ENCODE measurements around the gene CRYBB3. TPM values are rescaled to one million over a fixed set of nuclear protein-coding genes. Genes with fewer than 3 reads are reported as not detected.
"Not testable (repeated sequence)": the region's sequence is repeated elsewhere in the genome, so short reads cannot be mapped to it uniquely, and the experiment has no call there.

CRYBB3 gene
- total RNA-seq, 1 experiment from 2014 or later, result 0.48 TPM

DNA sequence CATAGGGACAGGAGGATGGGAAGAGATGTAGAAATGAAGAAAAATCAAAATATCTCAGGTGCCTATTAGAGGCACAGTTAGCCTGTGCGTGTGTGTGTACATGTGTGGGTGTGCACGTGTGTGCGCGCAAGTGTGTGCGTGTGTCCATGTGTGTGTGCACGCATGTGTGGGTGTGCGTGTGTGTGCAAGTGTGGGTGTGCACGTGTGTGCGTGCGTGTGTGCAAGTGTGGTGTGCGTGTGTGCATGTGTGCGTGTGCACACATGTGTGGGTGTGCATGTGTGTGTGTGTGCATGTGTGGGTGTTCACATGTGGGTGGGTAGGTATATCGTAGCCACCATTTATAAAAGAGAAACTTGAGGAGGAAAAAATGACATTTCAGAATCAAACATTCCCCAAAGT is 29.2 kb downstream of the CRYBB3 start:
- ChIA-PET POLR2A (no interaction called here), CTCF (no interaction called here)
- Mint-ChIP-seq H3K9me3 (peaks cover 3% of the 10 kb centered on the region; the same call in 1 of the 2 replicates), H3K4me1 (no peaks in the 10 kb centered on the region), H3K27me3 (ENCODE audit: low read depth) (no peaks in the 10 kb centered on the region), H3K4me3 (no peak overlapping the region), H3K27ac (no peak overlapping the region), H3K36me3 (no peaks in the 10 kb centered on the region)
- ATAC-seq (no peak), DNase-seq (ENCODE audit: low spot score) (no peak)
- no peak for TF ChIP-seq PREB (CRISPR knock-in tag; IDR thresholded peaks at IDR 0.05; ENCODE audit: borderline replicate concordance)
- TF ChIP-seq, protein P1, sequence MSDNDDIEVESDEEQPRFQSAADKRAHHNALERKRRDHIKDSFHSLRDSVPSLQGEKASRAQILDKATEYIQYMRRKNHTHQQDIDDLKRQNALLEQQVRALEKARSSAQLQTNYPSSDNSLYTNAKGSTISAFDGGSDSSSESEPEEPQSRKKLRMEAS (CRISPR knock-in tag; IDR thresholded peaks at IDR 0.05), result no peak
- no peak for TF ChIP-seq ZNF416 (CRISPR knock-in tag; IDR thresholded peaks at IDR 0.05)
- no peak for TF ChIP-seq NFATC4 (CRISPR knock-in tag; IDR thresholded peaks at IDR 0.05)
- TF ChIP-seq CBFB (CRISPR knock-in tag; IDR thresholded peaks at IDR 0.05; ENCODE audit: low read depth), result no peak
- TF ChIP-seq ZNF512 (CRISPR knock-in tag; IDR thresholded peaks at IDR 0.05; ENCODE audit: borderline replicate concordance), result no peak

GRCh38 chr22:25230760-25231159 is 31.1 kb downstream of the CRYBB3 start:
- POLR2A ChIA-PET; H3K4me3 Mint-ChIP-seq; ATAC-seq; H3K27ac Mint-ChIP-seq; H3K27me3 Mint-ChIP-seq (ENCODE audit: low read depth); H3K36me3 Mint-ChIP-seq; DNase-seq (ENCODE audit: low spot score); H3K9me3 Mint-ChIP-seq; H3K4me1 Mint-ChIP-seq: not testable (repeated sequence)
- CTCF ChIA-PET, result interaction anchor here (1.1 to 2.5 kb wide), 2 partner anchors 28 to 542 kb away, joined by 3 to 7 read pairs; no protein-coding TSS in a partner anchor

- TF ChIP-seq CREM (CRISPR knock-in tag; IDR thresholded peaks at IDR 0.05), result no peak
- TF ChIP-seq, protein P2, sequence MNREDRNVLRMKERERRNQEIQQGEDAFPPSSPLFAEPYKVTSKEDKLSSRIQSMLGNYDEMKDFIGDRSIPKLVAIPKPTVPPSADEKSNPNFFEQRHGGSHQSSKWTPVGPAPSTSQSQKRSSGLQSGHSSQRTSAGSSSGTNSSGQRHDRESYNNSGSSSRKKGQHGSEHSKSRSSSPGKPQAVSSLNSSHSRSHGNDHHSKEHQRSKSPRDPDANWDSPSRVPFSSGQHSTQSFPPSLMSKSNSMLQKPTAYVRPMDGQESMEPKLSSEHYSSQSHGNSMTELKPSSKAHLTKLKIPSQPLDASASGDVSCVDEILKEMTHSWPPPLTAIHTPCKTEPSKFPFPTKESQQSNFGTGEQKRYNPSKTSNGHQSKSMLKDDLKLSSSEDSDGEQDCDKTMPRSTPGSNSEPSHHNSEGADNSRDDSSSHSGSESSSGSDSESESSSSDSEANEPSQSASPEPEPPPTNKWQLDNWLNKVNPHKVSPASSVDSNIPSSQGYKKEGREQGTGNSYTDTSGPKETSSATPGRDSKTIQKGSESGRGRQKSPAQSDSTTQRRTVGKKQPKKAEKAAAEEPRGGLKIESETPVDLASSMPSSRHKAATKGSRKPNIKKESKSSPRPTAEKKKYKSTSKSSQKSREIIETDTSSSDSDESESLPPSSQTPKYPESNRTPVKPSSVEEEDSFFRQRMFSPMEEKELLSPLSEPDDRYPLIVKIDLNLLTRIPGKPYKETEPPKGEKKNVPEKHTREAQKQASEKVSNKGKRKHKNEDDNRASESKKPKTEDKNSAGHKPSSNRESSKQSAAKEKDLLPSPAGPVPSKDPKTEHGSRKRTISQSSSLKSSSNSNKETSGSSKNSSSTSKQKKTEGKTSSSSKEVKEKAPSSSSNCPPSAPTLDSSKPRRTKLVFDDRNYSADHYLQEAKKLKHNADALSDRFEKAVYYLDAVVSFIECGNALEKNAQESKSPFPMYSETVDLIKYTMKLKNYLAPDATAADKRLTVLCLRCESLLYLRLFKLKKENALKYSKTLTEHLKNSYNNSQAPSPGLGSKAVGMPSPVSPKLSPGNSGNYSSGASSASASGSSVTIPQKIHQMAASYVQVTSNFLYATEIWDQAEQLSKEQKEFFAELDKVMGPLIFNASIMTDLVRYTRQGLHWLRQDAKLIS (CRISPR knock-in tag; IDR thresholded peaks at IDR 0.05; ENCODE audit: borderline replicate concordance), result no peak
- TF ChIP-seq, protein P3, sequence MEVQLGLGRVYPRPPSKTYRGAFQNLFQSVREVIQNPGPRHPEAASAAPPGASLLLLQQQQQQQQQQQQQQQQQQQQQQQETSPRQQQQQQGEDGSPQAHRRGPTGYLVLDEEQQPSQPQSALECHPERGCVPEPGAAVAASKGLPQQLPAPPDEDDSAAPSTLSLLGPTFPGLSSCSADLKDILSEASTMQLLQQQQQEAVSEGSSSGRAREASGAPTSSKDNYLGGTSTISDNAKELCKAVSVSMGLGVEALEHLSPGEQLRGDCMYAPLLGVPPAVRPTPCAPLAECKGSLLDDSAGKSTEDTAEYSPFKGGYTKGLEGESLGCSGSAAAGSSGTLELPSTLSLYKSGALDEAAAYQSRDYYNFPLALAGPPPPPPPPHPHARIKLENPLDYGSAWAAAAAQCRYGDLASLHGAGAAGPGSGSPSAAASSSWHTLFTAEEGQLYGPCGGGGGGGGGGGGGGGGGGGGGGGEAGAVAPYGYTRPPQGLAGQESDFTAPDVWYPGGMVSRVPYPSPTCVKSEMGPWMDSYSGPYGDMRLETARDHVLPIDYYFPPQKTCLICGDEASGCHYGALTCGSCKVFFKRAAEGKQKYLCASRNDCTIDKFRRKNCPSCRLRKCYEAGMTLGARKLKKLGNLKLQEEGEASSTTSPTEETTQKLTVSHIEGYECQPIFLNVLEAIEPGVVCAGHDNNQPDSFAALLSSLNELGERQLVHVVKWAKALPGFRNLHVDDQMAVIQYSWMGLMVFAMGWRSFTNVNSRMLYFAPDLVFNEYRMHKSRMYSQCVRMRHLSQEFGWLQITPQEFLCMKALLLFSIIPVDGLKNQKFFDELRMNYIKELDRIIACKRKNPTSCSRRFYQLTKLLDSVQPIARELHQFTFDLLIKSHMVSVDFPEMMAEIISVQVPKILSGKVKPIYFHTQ (CRISPR knock-in tag; IDR thresholded peaks at IDR 0.05), result no peak
- no peak for TF ChIP-seq ZNF416 (CRISPR knock-in tag; IDR thresholded peaks at IDR 0.05)
- TF ChIP-seq RELA (CRISPR knock-in tag; IDR thresholded peaks at IDR 0.05; ENCODE audit: borderline replicate concordance), result no peak
- no peak for TF ChIP-seq MXD4 (CRISPR knock-in tag; IDR thresholded peaks at IDR 0.05; ENCODE audit: borderline replicate concordance)
- TF ChIP-seq NR1H2 (CRISPR knock-in tag; IDR thresholded peaks at IDR 0.05), result no peak
- TF ChIP-seq, protein P4, sequence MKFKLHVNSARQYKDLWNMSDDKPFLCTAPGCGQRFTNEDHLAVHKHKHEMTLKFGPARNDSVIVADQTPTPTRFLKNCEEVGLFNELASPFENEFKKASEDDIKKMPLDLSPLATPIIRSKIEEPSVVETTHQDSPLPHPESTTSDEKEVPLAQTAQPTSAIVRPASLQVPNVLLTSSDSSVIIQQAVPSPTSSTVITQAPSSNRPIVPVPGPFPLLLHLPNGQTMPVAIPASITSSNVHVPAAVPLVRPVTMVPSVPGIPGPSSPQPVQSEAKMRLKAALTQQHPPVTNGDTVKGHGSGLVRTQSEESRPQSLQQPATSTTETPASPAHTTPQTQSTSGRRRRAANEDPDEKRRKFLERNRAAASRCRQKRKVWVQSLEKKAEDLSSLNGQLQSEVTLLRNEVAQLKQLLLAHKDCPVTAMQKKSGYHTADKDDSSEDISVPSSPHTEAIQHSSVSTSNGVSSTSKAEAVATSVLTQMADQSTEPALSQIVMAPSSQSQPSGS (CRISPR knock-in tag; IDR thresholded peaks at IDR 0.05; ENCODE audit: borderline replicate concordance, low read depth), result no peak
- no peak for TF ChIP-seq IRF2 (CRISPR knock-in tag; IDR thresholded peaks at IDR 0.05; ENCODE audit: borderline replicate concordance, low read depth)
- no peak for TF ChIP-seq TCF7 (CRISPR knock-in tag; IDR thresholded peaks at IDR 0.05; ENCODE audit: low read depth)
- TF ChIP-seq TP53 (CRISPR knock-in tag; IDR thresholded peaks at IDR 0.05), result no peak
- TF ChIP-seq, protein P5, sequence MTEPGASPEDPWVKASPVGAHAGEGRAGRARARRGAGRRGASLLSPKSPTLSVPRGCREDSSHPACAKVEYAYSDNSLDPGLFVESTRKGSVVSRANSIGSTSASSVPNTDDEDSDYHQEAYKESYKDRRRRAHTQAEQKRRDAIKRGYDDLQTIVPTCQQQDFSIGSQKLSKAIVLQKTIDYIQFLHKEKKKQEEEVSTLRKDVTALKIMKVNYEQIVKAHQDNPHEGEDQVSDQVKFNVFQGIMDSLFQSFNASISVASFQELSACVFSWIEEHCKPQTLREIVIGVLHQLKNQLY (CRISPR knock-in tag; IDR thresholded peaks at IDR 0.05), result no peak
- Mint-ChIP-seq H3K27ac (no peak overlapping the region), H3K36me3 (no peaks in the 10 kb centered on the region), H3K9me3 (peaks cover 4% of the 10 kb centered on the region; the same call in 1 of the 2 replicates), H3K27me3 (ENCODE audit: low read depth) (peaks cover under 1% of the 10 kb centered on the region; the same call in 1 of the 2 replicates), H3K4me1 (no peaks in the 10 kb centered on the region; the same call in 1 of the 2 replicates), H3K4me3 (no peak overlapping the region)
- ATAC-seq, result no peak
- DNase-seq (ENCODE audit: low spot score), result no peak
- CTCF ChIA-PET, result interaction anchor here (1.4 to 2.5 kb wide), 2 partner anchors 30 to 541 kb away, joined by 6 to 7 read pairs; no protein-coding TSS in a partner anchor
- POLR2A ChIA-PET, result interaction anchor here (0.7 kb wide), 2 partner anchors 37 to 42 kb away, joined by 3 to 5 read pairs; no protein-coding TSS in a partner anchor
These were observed 32.6 kb downstream of the CRYBB3 start for GRCh38 chr22:25232301-25232700.

GRCh38 chr22:25233706-25234105 is 34.0 kb downstream of the CRYBB3 start:
- DNase-seq (ENCODE audit: low spot score); POLR2A ChIA-PET; H3K36me3 Mint-ChIP-seq; H3K27me3 Mint-ChIP-seq (ENCODE audit: low read depth); ATAC-seq; H3K4me1 Mint-ChIP-seq; H3K27ac Mint-ChIP-seq; H3K4me3 Mint-ChIP-seq; H3K9me3 Mint-ChIP-seq: not testable (repeated sequence)
- CTCF ChIA-PET, result interaction anchor here (2.2 kb wide), 1 partner anchor 100 kb away, joined by 4 read pairs; no protein-coding TSS in a partner anchor

All from WTC11 (cell line).